Measurements from ENCODE around the gene GUCY2D.
"Not testable (repeated sequence)": the region's sequence is repeated elsewhere in the genome, so short reads cannot be mapped to it uniquely, and the experiment has no call there.

The GUCY2D gene

DNA sequence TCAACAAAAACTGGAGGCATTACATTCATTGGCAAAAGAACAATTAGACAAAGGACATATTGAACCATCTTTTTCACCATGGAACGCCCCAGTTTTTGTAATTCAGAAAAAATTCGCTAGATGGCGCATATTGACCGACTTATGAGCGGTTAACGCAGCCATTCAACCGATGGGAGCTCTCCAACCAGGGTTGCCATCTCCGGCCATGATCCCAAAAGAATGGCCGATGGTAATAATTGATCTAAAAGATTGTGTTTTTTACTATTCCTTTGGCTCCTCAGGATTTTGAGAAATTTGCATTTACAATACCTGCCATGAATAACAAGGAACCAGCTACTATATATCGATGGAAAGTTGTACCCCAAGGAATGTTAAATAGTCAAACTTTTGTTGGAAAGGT is 57.9 kb downstream of the GUCY2D start:
- Histone ChIP-seq H4K20me1 (0 out of 22 replicates have a peak, but pooled peaks cover 0 to 2% (median 0%) of the 10 kb centered on the region in 11 experiments), H3K36me3 (no peaks in the 10 kb centered on the region), H3K27me3 (peaks cover 46 to 61% (median 50%) of the 10 kb centered on the region in 11 experiments), H3K9ac (peak overlapping the region in 2 of 11 experiments; percentile 7 to 46; a peak in 1 of 22 replicates), H3K4me2 (peak overlapping the region; percentile 83 to 99 (median 92); a peak in 21 of 22 replicates), H3K4me1 (peaks cover 45 to 52% (median 48%) of the 10 kb centered on the region in 10 experiments), H3K27ac (no peak overlapping the region), H3K9me3 (replicated peaks in 1 of 11) (no peaks in the 10 kb centered on the region), H3K4me3 (no peak overlapping the region)
- no peak for TF ChIP-seq Cebpa-rat (IDR thresholded peaks at IDR 0.05)

- H3K9ac ChIP-seq; H3K4me3 ChIP-seq; H3K36me3 ChIP-seq; H3K4me2 ChIP-seq; H4K20me1 ChIP-seq; H3K9me3 ChIP-seq (replicated peaks in 1 of 11); H3K27ac ChIP-seq: not testable (repeated sequence)
- H3K27me3 ChIP-seq = peaks cover 58 to 76% (median 66%) of the 10 kb centered on the region in 11 experiments
- peaks cover 32 to 43% (median 33%) of the 10 kb centered on the region in 10 experiments for H3K4me1 ChIP-seq
These were observed 59.4 kb downstream of the GUCY2D start for GRCh38 chr17:8061851-8062250.

DNA sequence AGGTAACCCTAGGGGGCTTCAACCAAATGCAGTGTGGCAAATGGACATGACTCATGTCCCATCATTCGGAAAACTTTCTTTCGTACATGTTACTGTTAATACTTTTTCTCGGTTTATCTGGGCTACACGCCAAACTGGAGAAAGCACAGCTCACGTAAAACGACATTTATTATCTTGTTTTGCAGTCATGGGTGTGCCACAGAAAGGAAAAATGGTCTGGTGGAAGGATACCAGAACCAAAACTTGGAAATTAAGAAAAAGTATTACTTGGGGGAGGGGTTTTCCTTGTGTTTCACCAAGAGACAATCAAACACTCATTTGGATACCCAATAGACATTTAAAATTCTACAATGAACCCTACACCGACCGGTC is 60.0 kb downstream of the GUCY2D start:
- no peak for TF ChIP-seq Cebpa-rat (IDR thresholded peaks at IDR 0.05)
- H3K4me3 ChIP-seq = no peak overlapping the region
- H3K4me2 ChIP-seq = no peak overlapping the region
- peaks cover 27 to 43% (median 28%) of the 10 kb centered on the region in 10 experiments for H3K4me1 ChIP-seq
- no peak overlapping the region for H3K27ac ChIP-seq
- H3K9me3 ChIP-seq (replicated peaks in 1 of 11) = no peaks in the 10 kb centered on the region
- H4K20me1 ChIP-seq = 0 out of 22 replicates have a peak, but pooled peaks cover 0 to 2% (median 0%) of the 10 kb centered on the region in 11 experiments
- no peak overlapping the region for H3K9ac ChIP-seq
- peaks cover 58 to 82% (median 71%) of the 10 kb centered on the region in 11 experiments for H3K27me3 ChIP-seq
- no peaks in the 10 kb centered on the region for H3K36me3 ChIP-seq

DNA sequence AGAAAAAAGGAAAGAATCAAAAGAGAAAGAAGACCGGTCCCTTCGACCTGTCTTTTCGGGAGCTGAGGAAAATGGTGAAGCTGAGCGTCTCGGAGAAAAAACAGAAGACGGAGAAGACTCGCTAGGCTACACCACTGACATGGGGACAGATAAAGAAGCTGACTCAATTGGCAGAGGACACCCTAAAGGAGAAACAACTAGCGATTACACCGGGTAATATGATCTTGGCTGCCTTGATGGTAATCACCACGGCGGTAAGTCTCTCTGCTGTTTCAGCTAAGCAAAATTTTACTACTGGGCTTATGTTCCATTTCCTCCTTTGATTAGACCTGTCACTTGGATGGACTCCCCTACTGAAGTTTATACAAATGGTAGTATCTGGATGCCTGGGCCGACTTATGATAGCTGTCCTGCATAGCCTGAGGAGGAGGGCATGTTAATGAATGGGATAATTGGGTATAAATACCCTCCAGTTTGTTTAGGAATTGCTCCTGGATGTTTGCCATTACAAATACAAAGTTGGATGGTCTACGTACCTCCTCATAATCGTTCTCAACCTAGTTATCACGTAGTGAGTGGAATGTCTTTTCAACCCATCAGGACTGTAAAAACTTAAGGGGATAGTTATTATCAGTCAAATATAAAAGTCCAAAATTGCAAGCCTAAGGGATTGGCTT is 60.5 kb downstream of the GUCY2D start:
- no peaks in the 10 kb centered on the region for H3K9me3 ChIP-seq (replicated peaks in 1 of 11)
- H3K27ac ChIP-seq = no peak overlapping the region
- H3K36me3 ChIP-seq = no peaks in the 10 kb centered on the region
- H3K4me2 ChIP-seq = no peak overlapping the region
- no peak overlapping the region for H3K4me3 ChIP-seq
- no peak overlapping the region for H3K9ac ChIP-seq
- H3K4me1 ChIP-seq = peaks cover 22 to 43% (median 23%) of the 10 kb centered on the region in 10 experiments
- H4K20me1 ChIP-seq = 0 out of 22 replicates have a peak, but pooled peaks cover 0 to 2% (median 0%) of the 10 kb centered on the region in 11 experiments
- TF ChIP-seq Cebpa-rat (IDR thresholded peaks at IDR 0.05) = no peak
- peaks cover 58 to 86% (median 76%) of the 10 kb centered on the region in 11 experiments for H3K27me3 ChIP-seq

- 0 out of 22 replicates have a peak, but pooled peaks cover 0 to 2% (median 0%) of the 10 kb centered on the region in 11 experiments for H4K20me1 ChIP-seq
- no peak overlapping the region for H3K27ac ChIP-seq
- no peak for TF ChIP-seq Cebpa-rat (IDR thresholded peaks at IDR 0.05)
- H3K9ac ChIP-seq = no peak overlapping the region
- no peak overlapping the region for H3K4me3 ChIP-seq
- H3K27me3 ChIP-seq = peaks cover 58 to 93% (median 77%) of the 10 kb centered on the region in 11 experiments
- H3K36me3 ChIP-seq = no peaks in the 10 kb centered on the region
- H3K9me3 ChIP-seq (replicated peaks in 1 of 11) = no peaks in the 10 kb centered on the region
- H3K4me2 ChIP-seq = peak overlapping the region in 1 of 11 experiments; percentile 15; a peak in 1 of 22 replicates
- H3K4me1 ChIP-seq = peaks cover 12 to 43% (median 17%) of the 10 kb centered on the region in 10 experiments
These were observed 61.5 kb downstream of the GUCY2D start for GRCh38 chr17:8063761-8064534.

GRCh38 chr17:8064561-8065019 is 62.2 kb downstream of the GUCY2D start:
- Histone ChIP-seq H3K4me3 (no peak overlapping the region), H4K20me1 (0 out of 22 replicates have a peak, but pooled peaks cover 0 to 2% (median 0%) of the 10 kb centered on the region in 11 experiments), H3K27ac (no peak overlapping the region), H3K9me3 (replicated peaks in 1 of 11) (no peaks in the 10 kb centered on the region), H3K4me2 (peak overlapping the region in 1 of 11 experiments; percentile 15; a peak in 1 of 22 replicates), H3K4me1 (peaks cover 5 to 43% (median 17%) of the 10 kb centered on the region in 10 experiments), H3K27me3 (peaks cover 58 to 93% (median 80%) of the 10 kb centered on the region in 11 experiments), H3K9ac (no peak overlapping the region), H3K36me3 (no peaks in the 10 kb centered on the region)
- no peak for TF ChIP-seq Cebpa-rat (IDR thresholded peaks at IDR 0.05)

DNA sequence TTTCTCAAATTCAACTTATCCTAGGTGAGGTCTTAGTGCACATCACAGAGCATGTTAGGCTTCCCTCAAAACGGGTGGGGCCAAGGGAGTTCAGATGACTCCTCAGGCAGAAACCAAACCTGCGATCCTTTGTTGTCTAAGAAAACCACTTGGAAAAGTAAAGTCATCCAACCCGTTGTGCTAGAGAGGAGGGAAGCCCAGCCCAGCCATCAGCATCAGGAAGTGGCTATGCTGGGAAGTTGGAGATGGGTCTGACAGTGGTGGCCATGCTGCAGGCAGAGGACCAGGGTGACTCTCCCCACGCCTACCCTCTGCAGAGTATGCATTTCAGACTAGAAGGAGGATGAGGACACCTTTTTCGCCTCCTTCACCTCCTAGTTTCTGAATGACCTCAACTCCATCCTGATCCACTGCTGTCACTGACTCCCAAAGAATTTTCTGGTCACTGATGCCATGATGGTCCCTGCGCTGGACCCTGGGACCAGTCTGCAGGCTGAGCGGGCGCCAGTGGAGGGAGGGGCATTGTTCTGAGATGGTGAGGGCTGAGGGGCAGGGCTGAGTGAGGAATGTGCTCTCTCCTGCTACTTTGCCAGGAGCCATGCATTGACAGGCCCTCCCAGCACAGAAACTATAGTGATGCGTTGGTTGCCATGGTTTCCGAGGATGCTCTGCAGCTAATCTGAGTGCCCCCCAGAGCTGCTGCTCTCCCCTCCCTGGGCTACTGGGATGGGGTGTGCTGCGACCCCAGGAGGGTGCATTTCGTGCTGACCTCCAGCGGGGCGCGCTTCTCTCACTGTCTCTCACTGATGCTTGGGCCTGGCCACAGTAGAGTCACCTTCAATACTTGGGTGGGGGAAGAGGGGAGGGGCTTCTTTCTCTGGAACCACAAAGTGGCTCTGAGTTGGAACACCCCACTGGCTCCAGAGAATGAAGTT is 64.7 kb downstream of the GUCY2D start:
- H3K9ac ChIP-seq = no peak overlapping the region
- peaks cover 0 to 51% (median 13%) of the 10 kb centered on the region in 10 experiments; a peak in 13 of 20 replicates for H3K4me1 ChIP-seq
- H3K36me3 ChIP-seq = no peaks in the 10 kb centered on the region
- peaks cover 0 to 5% (median 0%) of the 10 kb centered on the region in 11 experiments; a peak in 2 of 22 replicates for H4K20me1 ChIP-seq
- no peaks in the 10 kb centered on the region for H3K9me3 ChIP-seq (replicated peaks in 1 of 11)
- no peak for TF ChIP-seq Cebpa-rat (IDR thresholded peaks at IDR 0.05)
- H3K27ac ChIP-seq = no peak overlapping the region
- peaks cover 57 to 96% (median 84%) of the 10 kb centered on the region in 11 experiments for H3K27me3 ChIP-seq
- peak overlapping the region in 5 of 11 experiments; percentile 15 to 64 (median 34); a peak in 7 of 22 replicates for H3K4me2 ChIP-seq
- H3K4me3 ChIP-seq = no peak overlapping the region

- Histone ChIP-seq H3K9me3 (replicated peaks in 1 of 11) (no peaks in the 10 kb centered on the region), H3K4me1 (peaks cover 3 to 57% (median 17%) of the 10 kb centered on the region in 10 experiments; a peak in 15 of 20 replicates), H3K9ac (no peak overlapping the region), H3K36me3 (no peaks in the 10 kb centered on the region), H3K4me2 (peak overlapping the region in 3 of 11 experiments; percentile 82 to 96 (median 87); a peak in 4 of 22 replicates), H3K4me3 (no peak overlapping the region), H3K27ac (peak overlapping the region in 2 of 11 experiments; percentile 76 to 78; a peak in 3 of 22 replicates), H4K20me1 (peaks cover 0 to 12% (median 0%) of the 10 kb centered on the region in 11 experiments; a peak in 3 of 22 replicates), H3K27me3 (peaks cover 57 to 96% (median 84%) of the 10 kb centered on the region in 11 experiments)
- TF ChIP-seq Cebpa-rat (IDR thresholded peaks at IDR 0.05) = no peak
These were observed 65.4 kb downstream of the GUCY2D start for GRCh38 chr17:8067806-8068205.
